GM23338 (cell line): ENCODE results near the gene ADSL. TPM values are rescaled to one million over a fixed set of nuclear protein-coding genes. Genes with fewer than 3 reads are reported as not detected.

ENCODE experiments used
- CREB1 ChIP-seq: fragments of 250-450 bp; sonication (Bioruptor Pico); IDR thresholded peaks from 2 replicates; pipeline ENCODE4 v1.5.0; 2020; ENCODE audit warnings: low read depth, mild to moderate bottlenecking, moderate library complexity
- CTCF ChIP-seq, 2 experiments: fragments of 200-600 bp in 1 of 2; sonication (generic) in 1 of 2; conservative IDR thresholded peaks; 2 replicates each; pipeline versions ENCODE4 v1.5.1 to v1.6.1; 2016 to 2017; ENCODE audit warnings: antibody characterized with exemption in 2 of 2, low read depth in 2 of 2, mild to moderate bottlenecking in 2 of 2, moderate library complexity in 1 of 2
- ETS1 ChIP-seq: IDR thresholded peaks from 2 replicates; pipeline ENCODE4 v1.6.1; 2016; ENCODE audit warnings: antibody characterized with exemption
- EZH2phosphoT487 ChIP-seq: fragments of 200-600 bp; sonication (generic); IDR thresholded peaks from one replicate; pipeline ENCODE4 v1.8.1; 2018; ENCODE audit warnings: antibody characterized with exemption; ENCODE audit not compliant: unreplicated experiment
- JUNB ChIP-seq: IDR thresholded peaks from one replicate; pipeline ENCODE4 v1.6.1; 2016; ENCODE audit warnings: antibody characterized with exemption; ENCODE audit not compliant: unreplicated experiment
- NANOG ChIP-seq: IDR thresholded peaks from 2 replicates; pipeline ENCODE4 v1.6.1; 2016; ENCODE audit warnings: antibody characterized with exemption, borderline replicate concordance
- POLR2AphosphoS5 ChIP-seq: IDR thresholded peaks from 2 replicates; pipeline ENCODE4 v1.6.1; 2016; ENCODE audit warnings: antibody characterized with exemption, low read depth
- REST ChIP-seq: IDR thresholded peaks from one replicate; pipeline ENCODE4 v1.6.1; 2018; ENCODE audit warnings: antibody characterized with exemption; ENCODE audit not compliant: unreplicated experiment
- STAT1 ChIP-seq: IDR thresholded peaks from one replicate; pipeline ENCODE4 v1.6.1; 2016; ENCODE audit warnings: antibody characterized with exemption; ENCODE audit not compliant: unreplicated experiment
- ZNF114 ChIP-seq: fragments of 250-450 bp; sonication (Bioruptor Pico); IDR thresholded peaks from 2 replicates; pipeline ENCODE4 v1.5.0; 2020; ENCODE audit warnings: mild to moderate bottlenecking, moderate library complexity
- ZNF331 ChIP-seq: fragments of 250-450 bp; sonication (Bioruptor Pico); IDR thresholded peaks from 2 replicates; pipeline ENCODE4 v1.5.0; 2020; ENCODE audit warnings: low read depth, mild to moderate bottlenecking, moderate library complexity
- ZNF462 ChIP-seq: fragments of 250-450 bp; sonication (Bioruptor Pico); IDR thresholded peaks from 2 replicates; pipeline ENCODE4 v1.5.0; 2020; ENCODE audit warnings: mild to moderate bottlenecking, moderate library complexity
- polyA plus RNA-seq: library from polyadenylated mRNA; unstranded; fragments of >200 nt; fragmentation: Nextera tagmentation; extraction: Ambion mirVana; gene quantifications from 2 replicates; pipeline ENCODE4 v1.2.1, GENCODE V29; 2016
- total RNA-seq: library from RNA; depleted of rRNA; stranded (reverse); fragments of >200 nt; shearing (Covaris generic); gene quantifications from 2 replicates; pipeline ENCODE4 v1.2.3, GENCODE V29; 2014

ADSL gene
- total and polyA plus RNA-seq, 2 experiments from 2014 or later = 120 to 232 TPM

- TF ChIP-seq ZNF462 (no peak), CREB1 (CRISPR knock-in tag) (no peak), POLR2AphosphoS5 (no peak), STAT1 (no peak), REST (no peak), EZH2phosphoT487 (no peak), CTCF (conservative IDR thresholded peaks at IDR 0.05; ENCODE audit: low read depth in 2 of 2) (no peak), ZNF114 (CRISPR knock-in tag) (no peak), ETS1 (no peak), NANOG (no peak), ZNF331 (no peak), JUNB (no peak)
Observed at GRCh38 chr22:40425082-40425481, 78.8 kb downstream of the ADSL start (continued).
